ENCODE measurements around the gene VAPB.

VAPB gene

GRCh38 chr20:58392286-58392685, 3.3 kb downstream of the VAPB start:
- TF ChIP-seq FOXK2 (IDR thresholded peaks at IDR 0.05) (no peak), ARNT (IDR thresholded peaks at IDR 0.05) (no peak), PKNOX1 (IDR thresholded peaks at IDR 0.05) (no peak), FOXM1 (IDR thresholded peaks at IDR 0.05; ENCODE audit: borderline replicate concordance) (no peak), FOXA1 (IDR thresholded peaks at IDR 0.05) (no peak), LEF1 (IDR thresholded peaks at IDR 0.05; ENCODE audit: borderline replicate concordance) (no peak), ZNF384 (IDR thresholded peaks at IDR 0.05) (no peak), CTBP1 (IDR thresholded peaks at IDR 0.05; ENCODE audit: borderline replicate concordance) (no peak), TARDBP (IDR thresholded peaks at IDR 0.05) (no peak), L3MBTL2 (conservative IDR thresholded peaks at IDR 0.05) (no peak), HDGF (IDR thresholded peaks at IDR 0.05; ENCODE audit: borderline replicate concordance) (no peak), NFRKB (IDR thresholded peaks at IDR 0.05) (no peak), ELF4 (IDR thresholded peaks at IDR 0.05) (no peak), SUZ12 (IDR thresholded peaks at IDR 0.05) (no peak), BHLHE40 (IDR thresholded peaks at IDR 0.05; ENCODE audit: borderline replicate concordance) (no peak), SP1 (IDR thresholded peaks at IDR 0.05) (no peak)
- CTCF ChIA-PET: no interaction called here
- no peak for DNase-seq (ENCODE audit: extremely low spot score)
- POLR2A ChIA-PET: no interaction called here

DNA sequence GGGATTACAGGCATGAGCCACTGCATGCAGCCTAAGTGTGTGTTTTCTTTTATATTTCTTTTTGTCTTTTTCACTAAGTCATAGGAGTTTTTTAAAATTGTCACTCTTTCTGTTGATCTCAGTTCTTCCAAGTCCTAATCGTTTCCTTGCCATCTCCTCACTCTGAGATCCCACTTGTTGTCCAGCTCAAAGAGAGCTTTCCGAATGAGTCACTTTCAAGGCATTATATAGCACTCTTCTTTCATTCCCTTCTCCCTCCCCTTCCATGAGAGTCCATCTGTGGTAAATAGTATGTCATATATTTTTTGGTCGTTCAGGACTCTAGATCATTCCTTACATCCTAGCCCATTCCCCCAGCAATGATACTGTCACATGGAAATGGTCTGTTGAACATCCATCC, 4.3 kb downstream of the VAPB start:
- TF ChIP-seq ARNT (IDR thresholded peaks at IDR 0.05): no peak
- DNase-seq (ENCODE audit: extremely low spot score): no peak
- ChIA-PET CTCF (no interaction called here), POLR2A (no interaction called here)

DNA sequence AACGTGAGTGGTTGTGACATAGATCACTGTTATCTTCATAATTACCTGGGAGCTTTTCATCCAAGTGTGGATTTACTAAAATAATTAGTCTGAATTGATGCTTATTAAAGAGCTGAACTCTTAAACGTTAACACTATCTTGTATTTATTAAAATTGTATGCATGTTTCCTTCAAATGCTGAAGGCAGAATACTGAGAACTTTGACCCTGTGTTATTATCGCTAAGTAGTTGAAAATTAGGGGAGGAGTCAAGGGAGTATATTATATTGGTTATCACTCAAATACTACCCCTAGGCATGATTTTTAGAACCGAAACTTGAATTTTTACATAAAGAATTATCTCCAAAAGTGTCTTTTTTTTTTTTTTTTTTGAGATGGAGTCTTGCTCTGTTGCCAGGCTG, 5.8 kb downstream of the VAPB start:
- no peak for TF ChIP-seq L3MBTL2 (conservative IDR thresholded peaks at IDR 0.05)
- TF ChIP-seq HDGF (IDR thresholded peaks at IDR 0.05; ENCODE audit: borderline replicate concordance): no peak
- TF ChIP-seq ELF4 (IDR thresholded peaks at IDR 0.05): no peak
- TF ChIP-seq SP1 (IDR thresholded peaks at IDR 0.05): no peak
- no peak for TF ChIP-seq CTBP1 (IDR thresholded peaks at IDR 0.05; ENCODE audit: borderline replicate concordance)
- no peak for TF ChIP-seq TARDBP (IDR thresholded peaks at IDR 0.05)
- ChIA-PET POLR2A (no interaction called here), CTCF (no interaction called here)
- no peak for DNase-seq (ENCODE audit: extremely low spot score)

DNA sequence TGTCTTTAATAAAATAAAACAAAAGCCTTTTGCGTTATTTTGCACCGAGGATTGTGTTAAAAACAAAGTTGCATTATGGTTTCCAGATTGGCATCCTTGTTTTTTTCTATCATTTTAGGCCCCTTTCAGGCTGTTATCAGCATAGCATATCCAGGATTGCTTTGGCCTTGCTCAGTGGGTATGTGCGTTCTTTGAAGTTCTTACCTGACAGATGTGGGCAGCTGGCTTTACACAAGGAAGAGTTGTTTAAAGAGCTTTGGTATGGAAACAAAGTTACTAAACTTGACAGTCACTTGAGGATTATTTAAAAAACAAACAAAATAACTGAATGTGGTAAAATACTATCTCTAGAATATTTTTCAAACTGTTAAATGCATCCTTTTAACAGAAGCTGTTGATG, 6.6 kb downstream of the VAPB start:
- ChIA-PET CTCF (no interaction called here), POLR2A (no interaction called here)
- TF ChIP-seq ARNT (IDR thresholded peaks at IDR 0.05) (no peak), ELF4 (IDR thresholded peaks at IDR 0.05) (no peak), PKNOX1 (IDR thresholded peaks at IDR 0.05) (no peak), HDGF (IDR thresholded peaks at IDR 0.05; ENCODE audit: borderline replicate concordance) (no peak), SUZ12 (IDR thresholded peaks at IDR 0.05) (no peak), LEF1 (IDR thresholded peaks at IDR 0.05; ENCODE audit: borderline replicate concordance) (no peak), FOXA1 (IDR thresholded peaks at IDR 0.05) (no peak), BHLHE40 (IDR thresholded peaks at IDR 0.05; ENCODE audit: borderline replicate concordance) (no peak)
- no peak for DNase-seq (ENCODE audit: extremely low spot score)

DNA sequence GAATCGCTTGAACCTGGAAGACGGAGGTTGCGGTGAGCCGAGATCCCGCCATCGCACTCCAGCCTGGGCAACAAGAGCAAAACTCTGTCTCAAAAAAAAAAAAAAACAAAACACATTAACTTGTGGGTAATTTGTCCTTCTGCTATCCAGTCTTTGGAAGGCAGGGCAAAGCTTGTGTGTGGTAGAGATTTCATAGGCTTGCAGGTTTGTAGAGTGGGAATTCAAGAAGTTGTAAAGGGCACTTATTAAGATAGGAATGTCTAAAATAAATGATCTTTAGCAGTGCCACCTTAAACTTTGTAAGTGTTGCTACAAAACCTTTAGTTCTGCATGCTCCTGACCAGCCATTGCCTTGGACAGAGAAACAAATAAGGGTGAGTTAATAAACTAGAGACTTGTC, 8.4 kb downstream of the VAPB start:
- TF ChIP-seq FOXA1 (IDR thresholded peaks at IDR 0.05) (no peak), ARNT (IDR thresholded peaks at IDR 0.05) (no peak), ELF4 (IDR thresholded peaks at IDR 0.05) (no peak), TARDBP (IDR thresholded peaks at IDR 0.05) (no peak), HDGF (IDR thresholded peaks at IDR 0.05; ENCODE audit: borderline replicate concordance) (no peak), FOXK2 (IDR thresholded peaks at IDR 0.05) (no peak), NFRKB (IDR thresholded peaks at IDR 0.05) (no peak), SP1 (IDR thresholded peaks at IDR 0.05) (no peak), L3MBTL2 (conservative IDR thresholded peaks at IDR 0.05) (no peak), FOXM1 (IDR thresholded peaks at IDR 0.05; ENCODE audit: borderline replicate concordance) (no peak), LEF1 (IDR thresholded peaks at IDR 0.05; ENCODE audit: borderline replicate concordance) (no peak), SUZ12 (IDR thresholded peaks at IDR 0.05) (no peak), ZNF384 (IDR thresholded peaks at IDR 0.05) (no peak), CTBP1 (IDR thresholded peaks at IDR 0.05; ENCODE audit: borderline replicate concordance) (no peak), PKNOX1 (IDR thresholded peaks at IDR 0.05) (no peak), BHLHE40 (IDR thresholded peaks at IDR 0.05; ENCODE audit: borderline replicate concordance) (no peak)
- no peak for DNase-seq (ENCODE audit: extremely low spot score)
- POLR2A ChIA-PET: no interaction called here
- CTCF ChIA-PET: no interaction called here

- ChIA-PET CTCF (interaction anchor here (0.6 kb wide), 1 partner anchor 41 kb away, joined by 3 read pairs; no protein-coding TSS in a partner anchor), POLR2A (no interaction called here)
- TF ChIP-seq FOXM1 (IDR thresholded peaks at IDR 0.05; ENCODE audit: borderline replicate concordance) (no peak), FOXA1 (IDR thresholded peaks at IDR 0.05) (no peak), ARNT (IDR thresholded peaks at IDR 0.05) (no peak), CTBP1 (IDR thresholded peaks at IDR 0.05; ENCODE audit: borderline replicate concordance) (no peak), NFRKB (IDR thresholded peaks at IDR 0.05) (no peak), L3MBTL2 (conservative IDR thresholded peaks at IDR 0.05) (no peak)
- DNase-seq (ENCODE audit: extremely low spot score): no peak
These were observed 9.2 kb downstream of the VAPB start for GRCh38 chr20:58398254-58398653.

DNA sequence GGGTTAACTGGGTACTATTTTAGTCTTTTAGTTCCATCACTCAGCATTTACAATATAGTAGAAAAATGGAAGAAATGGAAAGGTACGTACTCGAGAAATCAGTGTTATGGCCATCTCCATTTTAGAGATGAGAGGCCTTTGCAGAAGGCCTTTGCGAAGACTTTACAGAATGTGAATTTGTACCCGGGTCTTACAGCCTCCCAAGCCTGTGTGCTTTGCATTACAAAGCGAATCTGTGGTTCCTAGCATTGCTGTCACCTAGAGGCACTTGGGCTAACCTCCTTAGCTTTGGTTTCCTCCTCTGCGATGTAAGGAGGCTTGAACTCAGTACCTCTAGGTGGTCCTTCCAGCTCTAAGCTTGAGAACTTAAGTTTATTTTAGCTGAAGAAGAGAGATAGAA, 10.9 kb downstream of the VAPB start:
- POLR2A ChIA-PET: interaction anchor here (2.9 kb wide), 1 partner anchor 10 kb away, joined by 12 read pairs; the partner anchor contains the start of gene VAPB
- TF ChIP-seq NFRKB (IDR thresholded peaks at IDR 0.05) (no peak), FOXA1 (IDR thresholded peaks at IDR 0.05) (no peak), ARNT (IDR thresholded peaks at IDR 0.05) (no peak), L3MBTL2 (conservative IDR thresholded peaks at IDR 0.05) (no peak), SP1 (IDR thresholded peaks at IDR 0.05) (no peak), PKNOX1 (IDR thresholded peaks at IDR 0.05) (no peak), FOXM1 (IDR thresholded peaks at IDR 0.05; ENCODE audit: borderline replicate concordance) (no peak), ELF4 (IDR thresholded peaks at IDR 0.05) (no peak), LEF1 (IDR thresholded peaks at IDR 0.05; ENCODE audit: borderline replicate concordance) (no peak), BHLHE40 (IDR thresholded peaks at IDR 0.05; ENCODE audit: borderline replicate concordance) (no peak), FOXK2 (IDR thresholded peaks at IDR 0.05) (no peak), CTBP1 (IDR thresholded peaks at IDR 0.05; ENCODE audit: borderline replicate concordance) (no peak), HDGF (IDR thresholded peaks at IDR 0.05; ENCODE audit: borderline replicate concordance) (no peak), TARDBP (IDR thresholded peaks at IDR 0.05) (no peak), SUZ12 (IDR thresholded peaks at IDR 0.05) (no peak), ZNF384 (IDR thresholded peaks at IDR 0.05) (no peak)
- CTCF ChIA-PET: no interaction called here
- DNase-seq (ENCODE audit: extremely low spot score): no peak
